Activated CD4-positive, alpha-beta T cell treated with anti-CD3 and anti-CD28 coated beads, Interleukin-2, amount 10 ng/mL, durations not matched to agents 24 days and 14 days (primary cell): ENCODE measurements around the gene OSBPL10. TPM values are rescaled to one million over a fixed set of nuclear protein-coding genes. Genes with fewer than 3 reads are reported as not detected.

Experiments
- DNase-seq: peaks from one replicate; pipeline ENCODE4 v3.0.0; 2022
- H3K27ac Mint-ChIP-seq: one replicate; pipeline ENCODE4 v1.8.0; 2022; ENCODE audit warnings: mild to moderate bottlenecking, mixed read lengths
- H3K27me3 Mint-ChIP-seq: one replicate; pipeline ENCODE4 v1.8.0; 2022; ENCODE audit warnings: mixed read lengths
- H3K36me3 Mint-ChIP-seq: one replicate; pipeline ENCODE4 v1.8.0; 2022; ENCODE audit warnings: low read depth, mild to moderate bottlenecking, mixed read lengths
- H3K4me1 Mint-ChIP-seq: one replicate; pipeline ENCODE4 v1.8.0; 2021; ENCODE audit warnings: mixed read lengths
- H3K4me3 Mint-ChIP-seq: one replicate; pipeline ENCODE4 v1.8.0; 2022; ENCODE audit warnings: mild to moderate bottlenecking, moderate library complexity, mixed read lengths
- H3K9me3 Mint-ChIP-seq: one replicate; pipeline ENCODE4 v1.8.0; 2021; ENCODE audit warnings: mixed read lengths
- intact Hi-C: fragments of 100-400 bp; cut with micrococcal nuclease; formaldehyde crosslinking; loops from one replicate; pipeline ENCODE4 v1.15.1; 2023
- total RNA-seq: library from RNA; stranded (reverse); gene quantifications from 2 replicates; pipeline ENCODE4 v1.2.3, GENCODE V29; 2022

The OSBPL10 gene
- total RNA-seq, 1 donor from 2014 or later: 14.5 TPM

GRCh38 chr3:31622636-31623288 is 358.3 kb downstream of the OSBPL10 start:
- H3K36me3 Mint-ChIP-seq: peaks cover 69% of the 10 kb centered on the region
- intact Hi-C loops: no loop called here

GRCh38 chr3:31621314-31621713 is 359.7 kb downstream of the OSBPL10 start:
- no peak overlapping the region for H3K4me3 Mint-ChIP-seq
- H3K4me1 Mint-ChIP-seq: peaks cover 21% of the 10 kb centered on the region
- intact Hi-C loops: no loop called here
- H3K27me3 Mint-ChIP-seq: no peaks in the 10 kb centered on the region
- peaks cover 64% of the 10 kb centered on the region for H3K36me3 Mint-ChIP-seq
- no peak for DNase-seq
- H3K27ac Mint-ChIP-seq: no peak overlapping the region
- H3K9me3 Mint-ChIP-seq: no peaks in the 10 kb centered on the region

More at GRCh38 chr3:31622636-31623288, 358.3 kb downstream of the OSBPL10 start:
- H3K9me3 Mint-ChIP-seq: no peaks in the 10 kb centered on the region
- H3K27ac Mint-ChIP-seq: no peak overlapping the region
- H3K27me3 Mint-ChIP-seq: no peaks in the 10 kb centered on the region
- H3K4me1 Mint-ChIP-seq: peaks cover 24% of the 10 kb centered on the region
- H3K4me3 Mint-ChIP-seq: no peak overlapping the region
- DNase-seq: no peak

GRCh38 chr3:31620656-31621055 is 360.4 kb downstream of the OSBPL10 start:
- DNase-seq: no peak
- Mint-ChIP-seq H3K4me3 (no peak overlapping the region), H3K4me1 (peaks cover 20% of the 10 kb centered on the region), H3K36me3 (peaks cover 62% of the 10 kb centered on the region), H3K27ac (no peak overlapping the region), H3K27me3 (no peaks in the 10 kb centered on the region), H3K9me3 (no peaks in the 10 kb centered on the region)
- intact Hi-C loops: no loop called here

GRCh38 chr3:31616711-31617110 is 364.4 kb downstream of the OSBPL10 start:
- H3K27me3 Mint-ChIP-seq: no peaks in the 10 kb centered on the region
- H3K4me3 Mint-ChIP-seq: no peak overlapping the region
- no peak overlapping the region for H3K27ac Mint-ChIP-seq
- intact Hi-C loops: no loop called here
- no peak for DNase-seq
- no peaks in the 10 kb centered on the region for H3K9me3 Mint-ChIP-seq
- peaks cover 26% of the 10 kb centered on the region for H3K4me1 Mint-ChIP-seq
- H3K36me3 Mint-ChIP-seq: peaks cover 55% of the 10 kb centered on the region

- Mint-ChIP-seq H3K27me3 (no peaks in the 10 kb centered on the region), H3K27ac (no peak overlapping the region), H3K4me1 (peaks cover 23% of the 10 kb centered on the region), H3K9me3 (no peaks in the 10 kb centered on the region), H3K36me3 (peaks cover 52% of the 10 kb centered on the region), H3K4me3 (no peak overlapping the region)
- DNase-seq: no peak
- intact Hi-C loops: no loop called here
Measured at GRCh38 chr3:31615071-31615875, 365.8 kb downstream of the OSBPL10 start.

- intact Hi-C loops: no loop called here
- H3K9me3 Mint-ChIP-seq: no peaks in the 10 kb centered on the region
- H3K27ac Mint-ChIP-seq: no peak overlapping the region
- peaks cover 24% of the 10 kb centered on the region for H3K4me1 Mint-ChIP-seq
- H3K27me3 Mint-ChIP-seq: no peaks in the 10 kb centered on the region
- DNase-seq: no peak
- no peak overlapping the region for H3K4me3 Mint-ChIP-seq
- peaks cover 51% of the 10 kb centered on the region for H3K36me3 Mint-ChIP-seq
Measured at GRCh38 chr3:31614162-31614921, 366.7 kb downstream of the OSBPL10 start.

- peaks cover 46% of the 10 kb centered on the region for H3K36me3 Mint-ChIP-seq
Measured at GRCh38 chr3:31613654-31614053, 367.4 kb downstream of the OSBPL10 start.

GRCh38 chr3:31613177-31613576 is 367.9 kb downstream of the OSBPL10 start:
- Mint-ChIP-seq H3K27ac (no peak overlapping the region), H3K4me3 (no peak overlapping the region), H3K36me3 (peaks cover 47% of the 10 kb centered on the region), H3K4me1 (peaks cover 30% of the 10 kb centered on the region), H3K27me3 (no peaks in the 10 kb centered on the region), H3K9me3 (peaks cover 2% of the 10 kb centered on the region)
- DNase-seq: no peak
- intact Hi-C loops: no loop called here

More at GRCh38 chr3:31613654-31614053, 367.4 kb downstream of the OSBPL10 start:
- no peak for DNase-seq
- intact Hi-C loops: no loop called here
- H3K9me3 Mint-ChIP-seq: no peaks in the 10 kb centered on the region
- no peak overlapping the region for H3K27ac Mint-ChIP-seq
- no peaks in the 10 kb centered on the region for H3K27me3 Mint-ChIP-seq
- H3K4me1 Mint-ChIP-seq: peaks cover 27% of the 10 kb centered on the region
- H3K4me3 Mint-ChIP-seq: no peak overlapping the region

Other genes starting within 250 kb of the OSBPL10 start
- gene ZNF860, start 488 bp upstream of the OSBPL10 start, total RNA-seq: 0.19 and 0.33 TPM in 2 replicates
- 19.0 and 20.0 TPM in 2 replicates for gene GPD1L, start 125.4 kb upstream of the OSBPL10 start, total RNA-seq